ENCODE results near the gene EFNA5.
"Not testable (repeated sequence)": the region's sequence is repeated elsewhere in the genome, so short reads cannot be mapped to it uniquely, and the experiment has no call there.

The EFNA5 gene

DNA sequence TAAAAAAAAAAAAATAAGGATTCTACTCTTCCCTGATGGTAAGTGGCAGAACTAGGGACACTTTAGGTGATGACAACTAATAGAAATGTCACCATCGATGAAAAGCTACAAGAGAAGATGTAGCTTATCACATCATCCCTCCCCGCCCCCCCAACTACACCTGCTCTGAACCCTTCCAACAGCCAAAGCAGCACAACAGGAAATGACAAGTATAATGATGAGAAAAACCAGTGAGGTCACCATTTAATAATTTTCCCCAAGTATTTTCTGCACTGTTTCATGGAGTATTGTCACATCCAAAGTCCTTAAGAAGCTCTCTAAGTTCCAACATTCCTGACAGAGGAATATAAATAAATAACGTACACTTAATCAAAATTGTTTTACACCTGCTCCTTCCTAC, 221.4 kb downstream of the EFNA5 start:
- DNase-seq: no peak

DNA sequence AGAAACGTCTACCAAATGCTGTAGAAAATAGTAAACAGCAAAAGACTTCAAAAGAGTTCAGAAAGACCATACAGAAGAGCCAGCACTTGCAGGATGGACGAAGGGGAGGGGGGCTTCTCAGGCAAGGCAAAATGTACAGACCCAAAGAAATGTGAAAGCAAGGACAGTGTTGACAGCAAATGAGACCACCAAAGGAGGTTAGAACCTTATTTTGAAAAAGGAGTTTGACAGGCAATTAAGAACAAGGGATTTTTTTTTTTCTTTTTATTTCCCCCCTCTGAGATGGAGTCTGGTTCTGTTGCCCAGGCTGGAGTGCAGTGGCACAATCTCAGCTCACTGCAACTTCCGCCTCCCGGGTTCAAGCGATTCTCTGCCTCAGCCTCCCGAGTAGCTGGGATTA, 223.2 kb downstream of the EFNA5 start:
- no peak for DNase-seq

DNA sequence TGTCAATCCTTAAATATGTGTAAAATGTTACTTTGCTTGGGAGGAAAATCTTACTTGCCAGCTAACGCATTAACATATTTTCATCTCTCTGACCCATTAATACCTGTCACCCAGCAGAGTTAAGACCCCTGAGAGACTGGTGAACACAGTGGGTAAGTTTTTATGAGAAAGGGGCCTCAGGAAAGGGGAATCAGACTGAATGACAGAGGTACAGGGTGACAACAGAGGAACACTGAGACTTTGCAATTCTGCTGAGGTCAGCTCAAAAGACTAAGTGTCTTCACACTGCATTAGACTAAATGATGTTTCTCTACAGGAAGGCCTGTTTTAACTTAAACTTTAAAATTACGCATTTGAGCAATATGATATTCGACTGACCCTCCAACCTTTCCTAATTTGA, 223.8 kb downstream of the EFNA5 start:
- no peak for DNase-seq

DNA sequence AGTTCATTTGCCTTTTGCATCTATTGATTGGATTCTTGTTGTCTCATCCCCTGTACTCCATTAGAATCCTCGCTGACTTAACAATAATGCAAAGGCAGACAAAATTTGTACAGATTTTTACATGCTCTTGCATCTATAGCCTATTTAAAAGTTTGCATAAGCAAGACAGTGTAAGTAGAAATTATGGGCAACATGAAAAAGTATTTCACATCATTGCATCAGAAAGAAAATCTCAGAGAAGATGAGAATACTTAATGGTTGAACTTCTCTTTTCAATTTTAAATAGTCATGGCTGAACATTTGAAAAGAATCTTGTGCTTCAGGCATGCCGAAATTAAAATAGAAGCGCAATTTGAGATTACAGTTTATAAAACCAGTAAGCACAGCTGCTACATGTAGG, 226.4 kb downstream of the EFNA5 start:
- no peak for DNase-seq

GRCh38 chr5:107443897-107444296, 226.8 kb downstream of the EFNA5 start:
- DNase-seq: no peak

DNA sequence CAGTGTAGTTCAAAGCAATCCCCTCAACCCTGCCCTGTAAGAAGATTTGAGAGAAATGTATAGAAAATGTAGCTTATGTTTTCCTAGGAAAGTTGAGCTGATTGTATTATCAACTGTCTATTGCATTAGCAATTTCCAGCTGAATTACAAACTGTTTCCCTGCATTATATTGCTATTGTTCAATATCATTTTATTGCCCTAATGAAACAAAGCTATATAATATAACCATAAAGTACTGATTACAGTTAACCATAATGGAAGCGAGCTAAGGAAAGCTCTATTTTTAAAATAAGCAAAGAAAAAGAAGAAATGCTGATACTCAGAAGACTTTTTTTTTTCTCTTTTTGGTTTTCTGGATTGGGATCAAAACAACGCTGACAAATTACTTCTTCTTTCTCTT, 228.3 kb downstream of the EFNA5 start:
- no peak for DNase-seq

GRCh38 chr5:107439832-107440231, 230.9 kb downstream of the EFNA5 start:
- no peak for DNase-seq

GRCh38 chr5:107437986-107438510, 232.7 kb downstream of the EFNA5 start:
- no peak for DNase-seq

DNA sequence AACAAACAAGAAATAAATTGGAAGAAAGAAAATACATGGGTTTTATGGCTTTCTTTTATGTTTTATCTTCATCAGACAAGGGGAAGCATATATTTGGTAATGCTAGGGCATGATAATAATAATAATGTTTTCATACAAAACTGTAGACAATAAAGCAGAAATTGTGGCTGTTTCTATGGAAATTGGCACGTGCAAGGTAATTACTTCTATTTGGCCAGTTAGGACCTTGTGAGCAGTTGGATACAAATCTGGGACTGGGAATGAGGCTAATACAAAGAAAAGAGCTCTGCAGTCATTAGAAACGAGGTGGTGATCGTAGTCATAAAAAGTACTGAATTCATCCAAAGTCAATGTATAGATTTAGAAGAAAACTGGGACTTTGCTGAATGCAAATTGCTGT, 233.6 kb downstream of the EFNA5 start:
- no peak for DNase-seq

- no peak for DNase-seq
Observed at GRCh38 chr5:107436201-107436600, 234.5 kb downstream of the EFNA5 start.

DNA sequence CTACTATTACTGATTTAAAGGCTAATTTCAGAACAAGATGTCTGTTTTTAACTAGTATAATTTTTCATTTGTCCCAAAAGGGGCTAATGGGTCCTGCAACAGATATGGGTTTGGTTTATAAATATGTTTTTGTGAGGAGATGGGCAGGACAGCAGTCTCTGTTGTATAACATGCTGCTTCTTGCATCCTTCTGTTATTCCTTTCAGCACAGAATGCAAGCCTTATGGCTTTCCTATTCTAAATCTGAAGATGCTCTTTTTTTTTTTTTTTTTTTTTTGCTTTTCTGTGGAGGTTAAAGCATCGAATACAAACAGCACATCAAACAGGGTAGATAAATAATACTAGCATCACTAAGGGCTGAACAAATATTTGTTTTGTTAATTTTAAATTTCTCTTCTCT, 235.7 kb downstream of the EFNA5 start:
- DNase-seq: no peak

DNA sequence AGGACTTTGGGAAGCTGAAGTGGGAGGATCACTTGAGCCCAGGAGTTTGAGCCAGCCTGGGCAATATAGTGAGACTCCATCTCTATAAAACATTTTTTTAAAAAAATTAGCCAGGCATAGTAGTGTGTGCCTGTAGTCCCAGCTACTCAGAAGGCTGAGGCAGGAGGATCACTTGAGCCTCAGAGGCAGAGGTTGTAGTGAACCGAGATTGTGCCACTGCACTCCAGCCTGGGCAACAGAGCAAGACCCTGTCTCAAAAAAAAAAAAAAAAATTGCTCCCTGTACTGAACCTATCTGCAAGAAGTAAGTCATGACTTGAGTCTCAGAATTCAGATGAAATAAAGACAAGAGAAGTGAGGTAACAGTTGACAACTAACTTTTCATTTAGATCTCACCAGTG, 237.1 kb downstream of the EFNA5 start:
- DNase-seq: not testable (repeated sequence)

DNA sequence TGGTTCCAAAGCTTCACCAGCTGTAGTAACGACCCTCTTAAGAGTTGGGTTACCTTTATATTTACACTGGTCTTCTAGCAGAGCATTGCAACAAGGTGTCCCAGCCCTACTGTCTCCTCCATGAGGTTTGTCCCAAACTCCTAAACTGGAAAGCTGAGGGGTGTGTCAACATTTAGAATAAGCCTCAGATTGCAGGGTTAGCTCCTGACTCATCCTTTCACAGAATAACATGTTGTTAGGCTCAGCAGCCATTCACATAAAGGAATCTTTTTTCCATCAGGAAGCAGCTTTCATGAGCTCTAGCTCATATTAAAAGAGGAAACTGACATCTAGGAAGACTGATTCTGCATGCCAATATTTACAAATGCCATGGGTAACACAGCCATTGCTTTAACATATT, 238.7 kb downstream of the EFNA5 start:
- no peak for DNase-seq

DNA sequence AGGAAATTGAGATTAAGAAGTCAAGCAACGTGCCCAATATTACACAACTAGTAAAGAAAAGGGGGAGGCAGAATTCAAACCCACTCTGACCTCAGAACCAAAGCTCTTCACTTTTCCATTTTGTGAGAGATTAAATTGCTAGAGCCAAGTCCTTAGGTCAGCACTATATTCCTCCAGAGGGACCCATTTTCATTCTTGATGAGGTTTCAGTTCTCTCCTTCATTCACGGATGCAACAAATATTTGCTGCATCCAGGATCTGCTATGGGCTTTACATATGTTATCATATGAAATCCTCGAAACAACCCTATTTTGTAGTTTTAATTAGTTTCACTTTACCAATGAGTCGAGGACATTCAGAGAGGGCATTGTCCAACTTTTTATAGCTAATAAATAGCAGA, 239.2 kb downstream of the EFNA5 start:
- no peak for DNase-seq

DNA sequence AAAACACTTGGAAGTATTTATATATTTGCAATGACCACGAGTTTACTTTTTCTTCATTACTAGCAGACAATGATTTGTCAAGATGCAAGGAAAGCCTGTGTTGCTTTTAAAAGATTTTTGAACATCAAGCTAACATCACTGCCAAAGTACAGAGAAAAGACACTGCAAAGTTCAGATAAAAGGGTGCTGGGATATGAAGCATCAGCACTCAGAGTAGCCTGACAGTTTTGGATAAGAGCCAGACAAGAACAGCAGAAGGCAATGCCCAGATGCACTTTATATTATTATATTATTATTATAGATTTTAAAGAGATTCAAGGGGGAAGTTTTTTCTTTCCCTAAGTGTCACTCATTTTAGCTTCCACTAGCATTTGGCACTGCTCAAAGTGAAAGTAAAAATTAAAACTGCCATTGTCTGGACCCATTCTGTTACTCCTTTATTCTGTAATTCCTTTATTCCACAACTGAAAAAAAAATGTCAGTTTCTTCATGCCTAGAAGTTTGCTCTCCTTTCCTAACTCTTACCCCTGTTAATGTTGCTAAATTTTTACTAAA, 240.6 kb downstream of the EFNA5 start:
- DNase-seq: no peak

DNA sequence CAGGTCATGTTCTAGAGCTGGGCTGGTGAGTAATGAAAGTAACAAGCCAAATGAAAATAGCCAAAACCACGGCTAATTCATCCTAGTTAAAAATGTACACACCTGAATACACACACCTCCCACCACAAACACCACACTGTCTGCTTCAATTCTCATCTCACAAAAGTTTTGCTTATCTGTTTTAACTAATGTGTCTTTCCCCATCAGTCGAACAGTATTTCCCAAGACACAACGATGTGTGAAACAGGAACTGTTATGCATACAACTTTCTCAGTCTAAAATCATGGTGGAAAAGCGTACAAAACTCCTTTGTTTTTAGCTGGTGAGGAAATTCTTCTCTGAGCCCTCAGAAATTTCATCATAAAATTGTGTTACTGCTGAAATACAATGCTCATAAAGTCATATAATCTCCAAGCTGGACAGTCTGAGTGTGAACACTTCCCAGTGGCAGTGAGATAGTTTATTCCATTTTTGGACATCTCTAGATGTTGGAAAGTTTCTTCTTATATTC, 242.4 kb downstream of the EFNA5 start:
- DNase-seq: no peak

DNA sequence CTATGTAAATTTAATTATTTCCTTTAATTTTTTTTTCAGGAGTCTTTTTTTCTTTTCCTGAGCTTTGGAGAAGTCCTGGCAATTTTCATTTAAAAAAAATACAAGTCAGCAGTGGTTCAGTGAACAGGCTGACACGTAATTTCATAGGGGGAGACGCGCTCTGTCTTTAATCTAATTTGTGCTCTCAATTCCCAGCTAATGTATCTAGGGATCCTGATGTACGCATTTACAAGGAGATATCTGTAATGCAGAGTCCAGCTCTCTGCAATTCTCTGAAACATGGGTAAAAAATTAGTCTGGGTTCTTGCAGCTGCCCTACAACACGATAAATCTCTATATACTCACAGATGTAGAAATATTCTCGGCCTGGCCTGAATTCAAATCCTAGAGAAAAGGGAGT, 243.9 kb downstream of the EFNA5 start:
- no peak for DNase-seq

- no peak for DNase-seq
Observed at GRCh38 chr5:107426209-107426608, 244.5 kb downstream of the EFNA5 start.

DNA sequence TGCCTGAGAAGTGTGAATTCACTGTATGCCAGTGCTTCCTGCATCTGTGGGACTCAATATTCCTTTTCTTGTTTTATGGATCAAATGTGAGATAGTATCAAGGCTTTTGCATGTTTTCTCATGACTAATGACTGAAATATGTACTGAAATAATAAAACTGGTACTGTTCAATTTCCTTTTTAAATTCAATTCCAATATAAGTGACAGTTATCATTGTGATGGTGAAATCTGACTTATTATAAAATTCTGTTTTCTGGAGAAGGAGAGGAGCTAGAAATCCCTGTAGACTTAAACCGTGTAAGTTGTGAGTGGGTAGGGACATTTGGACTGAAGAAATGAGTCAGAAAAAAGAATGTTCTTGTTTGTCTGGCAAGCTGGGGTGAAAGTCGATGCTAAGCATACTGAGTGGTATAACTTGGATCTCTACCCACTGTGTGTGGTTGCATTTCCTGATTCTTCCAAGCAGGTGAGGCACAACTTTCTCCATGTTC, 245.2 kb downstream of the EFNA5 start:
- no peak for DNase-seq

DNA sequence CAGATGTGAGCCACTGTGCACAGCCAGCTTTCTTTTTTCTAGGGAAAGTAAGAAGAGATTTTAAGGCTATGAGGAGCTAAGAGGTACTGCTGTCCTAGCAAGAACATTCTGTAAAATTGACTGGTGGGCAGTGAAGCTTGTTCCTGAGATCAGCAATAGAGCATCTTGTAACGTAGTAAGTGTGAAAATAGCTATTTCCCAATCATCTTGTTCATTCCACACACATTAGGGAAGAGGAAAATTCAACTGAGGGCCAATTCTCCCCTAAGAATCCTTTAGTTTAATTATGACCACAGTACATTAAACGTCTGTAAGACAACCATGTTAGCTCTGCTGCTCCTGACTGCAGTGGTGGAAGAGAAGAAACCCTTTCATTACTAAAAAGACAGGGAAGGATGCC, 246.2 kb downstream of the EFNA5 start:
- DNase-seq: no peak

GRCh38 chr5:107422494-107422893, 248.2 kb downstream of the EFNA5 start:
- DNase-seq: no peak

GRCh38 chr5:107419498-107419897, 251.2 kb downstream of the EFNA5 start:
- no peak for DNase-seq

- no peak for DNase-seq
Observed at GRCh38 chr5:107418902-107419301, 251.8 kb downstream of the EFNA5 start.

DNA sequence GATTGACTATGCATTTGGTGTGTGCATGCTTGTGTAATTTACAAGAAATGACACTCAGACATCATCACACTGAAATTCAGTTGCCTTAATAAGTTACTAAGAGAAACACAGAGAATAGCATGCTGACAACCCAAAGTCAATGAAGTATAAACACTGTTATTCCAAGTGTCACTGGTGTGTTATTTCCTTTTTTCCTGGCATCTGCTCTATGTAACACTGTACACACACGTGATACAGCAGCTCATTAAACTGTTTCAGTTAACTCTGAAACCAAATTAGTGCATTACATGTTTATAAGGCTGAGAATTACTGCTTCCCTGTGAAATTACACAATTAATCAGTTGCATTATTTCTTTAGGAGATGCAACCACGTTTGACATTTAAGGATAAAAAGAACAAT, 252.7 kb downstream of the EFNA5 start:
- DNase-seq: no peak

GRCh38 chr5:107415762-107416161, 255.0 kb downstream of the EFNA5 start:
- DNase-seq: no peak

Measured in DMS153 (cell line).